Ureter (tissue), 1 donor: ENCODE measurements around the gene PXT1. TPM values are rescaled to one million over a fixed set of nuclear protein-coding genes. Genes with fewer than 3 reads are reported as not detected.

Source experiments
- DNase-seq: peaks from one replicate; pipeline ENCODE4 v3.0.0-alpha.2; 2020; ENCODE audit warnings: low spot score
- total RNA-seq: library from RNA; stranded (reverse); gene quantifications from one replicate; pipeline ENCODE4 v1.2.4, GENCODE V29; 2023
- donor health status: DM: yes; HTN: yes; CAD: no.

PXT1 gene
- total RNA-seq, 1 donor from 2014 or later, result not detected

GRCh38 chr6:36387440-36388303 is 55.0 kb downstream of the PXT1 start, which contains the start of gene ETV7:
Gene ETV7, minus strand, starts transcription at chr6:36387669. Its CDS starts 128 bp downstream, at chr6:36387541.
- DNase-seq, result no peak

GRCh38 chr6:36386495-36387439 is 55.9 kb downstream of the PXT1 start:
- no peak for DNase-seq

GRCh38 chr6:36384095-36384494 is 58.6 kb downstream of the PXT1 start:
- DNase-seq, result no peak

GRCh38 chr6:36383606-36384005 is 59.0 kb downstream of the PXT1 start:
- no peak for DNase-seq

GRCh38 chr6:36382976-36383375 is 59.7 kb downstream of the PXT1 start:
- DNase-seq, result no peak

- DNase-seq, result no peak
These were observed 60.9 kb downstream of the PXT1 start for GRCh38 chr6:36381502-36382389.

- DNase-seq, result no peak
These were observed 62.5 kb downstream of the PXT1 start for GRCh38 chr6:36380166-36380565.

GRCh38 chr6:36378936-36379335 is 63.7 kb downstream of the PXT1 start:
- no peak for DNase-seq

GRCh38 chr6:36378243-36378920 is 64.3 kb downstream of the PXT1 start:
- no peak for DNase-seq

GRCh38 chr6:36377594-36377993 is 65.1 kb downstream of the PXT1 start:
- DNase-seq, result no peak

- no peak for DNase-seq
These were observed 65.9 kb downstream of the PXT1 start for GRCh38 chr6:36376742-36377141.

- DNase-seq, result no peak
These were observed 66.5 kb downstream of the PXT1 start for GRCh38 chr6:36376183-36376582.

- DNase-seq, result no peak
These were observed 67.0 kb downstream of the PXT1 start for GRCh38 chr6:36375644-36376155.

- no peak for DNase-seq
These were observed 67.7 kb downstream of the PXT1 start for GRCh38 chr6:36374972-36375371.

GRCh38 chr6:36374194-36374593 is 68.5 kb downstream of the PXT1 start:
- no peak for DNase-seq

- DNase-seq, result no peak
These were observed 69.2 kb downstream of the PXT1 start for GRCh38 chr6:36373368-36374019.

- DNase-seq, result no peak
These were observed 70.6 kb downstream of the PXT1 start for GRCh38 chr6:36372088-36372487.

GRCh38 chr6:36371211-36371610 is 71.4 kb downstream of the PXT1 start:
- no peak for DNase-seq

- no peak for DNase-seq
These were observed 72.0 kb downstream of the PXT1 start for GRCh38 chr6:36370638-36371037.
